ENCODE measurements around the gene CDKN2C. TPM values are rescaled to one million over a fixed set of nuclear protein-coding genes. Genes with fewer than 3 reads are reported as not detected.
"Not testable (repeated sequence)": the region's sequence is repeated elsewhere in the genome, so short reads cannot be mapped to it uniquely, and the experiment has no call there.

CDKN2C gene
- total RNA-seq, 6 experiments from 2014 or later = 1.2 to 6.7 (median 3.1) TPM

DNA sequence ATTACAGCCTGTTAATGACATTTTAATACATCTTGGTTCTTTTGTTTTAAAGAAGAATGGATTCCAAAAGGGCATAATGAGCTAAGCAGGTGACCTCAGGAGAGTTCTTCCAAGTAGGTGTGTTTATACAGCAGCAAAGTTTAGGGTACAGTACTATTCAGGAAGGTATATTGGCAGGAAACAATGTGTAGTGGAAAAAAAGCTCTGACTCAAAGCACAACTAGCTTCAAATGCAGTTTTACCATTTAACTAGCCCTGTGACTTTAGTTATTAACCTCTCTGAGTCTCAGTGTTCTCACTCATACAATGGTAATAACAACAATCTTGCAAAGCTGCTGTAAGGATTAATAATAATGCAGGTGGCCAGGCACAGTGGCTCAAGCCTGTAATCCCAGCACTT, 39.9 kb upstream of the CDKN2C start:
- TF ChIP-seq, protein P1, sequence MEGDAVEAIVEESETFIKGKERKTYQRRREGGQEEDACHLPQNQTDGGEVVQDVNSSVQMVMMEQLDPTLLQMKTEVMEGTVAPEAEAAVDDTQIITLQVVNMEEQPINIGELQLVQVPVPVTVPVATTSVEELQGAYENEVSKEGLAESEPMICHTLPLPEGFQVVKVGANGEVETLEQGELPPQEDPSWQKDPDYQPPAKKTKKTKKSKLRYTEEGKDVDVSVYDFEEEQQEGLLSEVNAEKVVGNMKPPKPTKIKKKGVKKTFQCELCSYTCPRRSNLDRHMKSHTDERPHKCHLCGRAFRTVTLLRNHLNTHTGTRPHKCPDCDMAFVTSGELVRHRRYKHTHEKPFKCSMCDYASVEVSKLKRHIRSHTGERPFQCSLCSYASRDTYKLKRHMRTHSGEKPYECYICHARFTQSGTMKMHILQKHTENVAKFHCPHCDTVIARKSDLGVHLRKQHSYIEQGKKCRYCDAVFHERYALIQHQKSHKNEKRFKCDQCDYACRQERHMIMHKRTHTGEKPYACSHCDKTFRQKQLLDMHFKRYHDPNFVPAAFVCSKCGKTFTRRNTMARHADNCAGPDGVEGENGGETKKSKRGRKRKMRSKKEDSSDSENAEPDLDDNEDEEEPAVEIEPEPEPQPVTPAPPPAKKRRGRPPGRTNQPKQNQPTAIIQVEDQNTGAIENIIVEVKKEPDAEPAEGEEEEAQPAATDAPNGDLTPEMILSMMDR (IDR thresholded peaks at IDR 0.05) = no peak

DNA sequence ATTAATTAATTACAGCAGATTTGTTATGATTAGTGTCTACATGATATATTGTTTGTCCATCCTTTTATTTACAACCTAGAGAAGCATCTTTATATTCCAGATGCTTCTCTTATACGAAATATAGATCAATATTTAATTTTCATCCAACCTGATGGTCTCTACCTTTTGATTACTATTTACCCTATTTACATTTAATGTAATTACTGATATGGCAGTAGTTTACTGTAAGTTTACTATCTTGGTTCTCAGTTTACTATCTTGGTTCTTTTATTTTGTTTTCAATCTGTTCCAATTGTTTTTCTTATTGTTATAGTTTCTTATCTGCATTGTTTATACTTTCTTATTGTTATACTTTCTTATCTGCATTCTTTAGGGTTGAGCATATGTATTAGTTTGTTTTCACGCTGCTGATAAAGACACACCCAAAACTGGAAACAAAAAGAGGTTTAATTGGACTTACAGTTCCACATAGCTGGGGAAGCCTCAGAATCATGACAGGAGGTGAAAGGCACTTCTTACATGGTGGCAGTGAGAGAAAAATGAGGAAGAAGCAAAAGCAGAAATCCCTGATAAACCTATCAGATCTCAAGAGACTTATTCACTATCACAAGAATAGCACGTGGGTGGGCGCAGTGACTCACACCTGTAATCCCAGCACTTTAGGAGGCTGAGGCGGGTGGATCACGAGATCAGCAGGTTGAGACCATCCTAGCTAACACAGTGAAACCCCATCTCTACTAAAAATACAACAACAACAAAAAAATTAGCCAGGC, 38.9 kb upstream of the CDKN2C start:
- no peak overlapping the region for H3K4me3 ChIP-seq
- no peaks in the 10 kb centered on the region for H3K9me3 ChIP-seq
- DNase-seq = no peak
- H3K4me1 ChIP-seq = no peaks in the 10 kb centered on the region
- WGBS (ENCODE audit: insufficient coverage, low coverage, low lambda C conversion rate, missing lambda C conversion rate) = 79% methylated on average over 6 of the region's 6 CpGs
- intact Hi-C loops (cut with DNase I) = loop anchor here in 1 of 2 donors (10.0 kb wide), 1 partner anchor 104 kb away; no protein-coding TSS in a partner anchor
- H3K27ac ChIP-seq = no peak overlapping the region
- H3K27me3 ChIP-seq = no peaks in the 10 kb centered on the region
- no peaks in the 10 kb centered on the region for H3K36me3 ChIP-seq
- no peak for ATAC-seq
- TF ChIP-seq, protein P1 (IDR thresholded peaks at IDR 0.05) = no peak
- no peak for TF ChIP-seq POLR2A (IDR thresholded peaks at IDR 0.05)

More for the DNA sequence above, 39.9 kb upstream of the CDKN2C start:
- Histone ChIP-seq H3K27ac (no peak overlapping the region), H3K4me1 (no peaks in the 10 kb centered on the region), H3K36me3 (no peaks in the 10 kb centered on the region), H3K4me3 (no peak overlapping the region), H3K27me3 (no peaks in the 10 kb centered on the region), H3K9me3 (no peaks in the 10 kb centered on the region)
- intact Hi-C loops (cut with DNase I) = loop anchor here in 1 of 2 donors (10.0 kb wide), 1 partner anchor 105 kb away; no protein-coding TSS in a partner anchor
- ATAC-seq (no peak), DNase-seq (no peak)

DNA sequence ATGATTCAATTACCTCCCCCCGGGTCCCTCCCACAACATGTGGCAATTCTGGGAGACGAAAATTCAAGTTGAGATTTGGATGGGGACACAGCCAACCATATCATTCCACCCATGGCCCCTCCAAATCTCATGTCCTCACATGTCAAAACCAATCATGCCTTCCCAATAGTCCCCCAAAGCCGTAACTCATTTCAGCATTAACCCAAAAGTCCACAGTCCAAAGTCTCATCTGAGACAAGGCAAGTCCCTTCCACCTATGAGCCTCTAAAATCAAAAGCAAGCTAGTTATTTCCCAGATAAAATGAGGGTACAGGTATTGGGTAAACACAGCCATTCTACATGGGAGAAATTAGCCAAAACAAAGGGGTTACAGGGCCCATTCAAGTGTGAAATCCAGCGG, 38.0 kb upstream of the CDKN2C start:
- not testable (repeated sequence) for H3K27ac ChIP-seq, ATAC-seq, H3K4me1 ChIP-seq, H3K9me3 ChIP-seq, H3K27me3 ChIP-seq, DNase-seq, H3K4me3 ChIP-seq, H3K36me3 ChIP-seq
- intact Hi-C loops (cut with DNase I) = loop anchor here in 1 of 2 donors (10.0 kb wide), 1 partner anchor 103 kb away; no protein-coding TSS in a partner anchor
- WGBS (ENCODE audit: insufficient coverage, low coverage, low lambda C conversion rate, missing lambda C conversion rate) = 80% methylated on average over 4 of the region's 4 CpGs

DNA sequence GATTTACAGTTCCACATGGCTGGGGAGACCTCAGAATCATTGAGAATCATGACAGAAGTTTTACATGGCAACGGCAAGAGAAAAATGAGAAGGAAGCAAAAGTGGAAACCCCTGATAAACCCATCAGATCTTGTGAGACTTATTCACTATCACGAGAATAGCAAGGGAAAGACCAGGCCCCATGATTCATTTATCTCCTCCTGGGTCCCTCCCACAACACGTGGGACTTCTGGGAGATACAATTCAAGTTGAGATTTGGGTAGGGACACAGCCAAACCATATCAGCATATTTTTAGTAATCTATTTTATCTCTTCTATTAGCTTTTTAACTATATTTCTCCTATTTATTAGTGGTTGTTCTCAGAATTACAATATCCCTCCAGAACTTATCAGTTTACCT, 36.3 kb upstream of the CDKN2C start:
- not testable (repeated sequence) for H3K9me3 ChIP-seq, H3K36me3 ChIP-seq, H3K27me3 ChIP-seq, H3K4me3 ChIP-seq, DNase-seq, ATAC-seq, H3K4me1 ChIP-seq, H3K27ac ChIP-seq
- WGBS (ENCODE audit: insufficient coverage, low coverage, low lambda C conversion rate, missing lambda C conversion rate) = 88% methylated on average over 3 of the region's 3 CpGs
- intact Hi-C loops (cut with DNase I) = loop anchor here in 1 of 2 donors (10.0 kb wide), 1 partner anchor 101 kb away; no protein-coding TSS in a partner anchor

DNA sequence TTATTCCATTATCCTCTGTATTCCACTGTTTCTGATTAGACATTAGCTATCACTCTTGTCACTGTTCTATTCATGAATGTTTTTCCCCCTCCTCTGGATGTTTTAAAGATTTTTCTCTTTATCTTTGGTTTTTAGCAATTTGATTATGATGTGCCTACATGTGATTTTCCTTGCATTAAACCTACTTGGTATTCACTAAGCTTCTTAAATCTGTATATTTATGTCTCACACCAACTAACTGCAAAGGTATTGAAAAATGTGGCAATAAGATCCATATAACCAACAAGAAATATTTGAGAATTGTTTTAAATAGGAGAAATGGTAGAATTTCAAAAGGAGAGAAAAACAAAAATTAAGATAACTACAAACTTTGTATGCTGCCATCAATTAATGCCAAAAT, 35.2 kb upstream of the CDKN2C start:
- ATAC-seq (no peak), DNase-seq (no peak)
- Histone ChIP-seq H3K4me3 (no peak overlapping the region), H3K27me3 (no peaks in the 10 kb centered on the region), H3K27ac (no peak overlapping the region), H3K36me3 (no peaks in the 10 kb centered on the region), H3K4me1 (no peaks in the 10 kb centered on the region), H3K9me3 (no peaks in the 10 kb centered on the region)
- TF ChIP-seq POLR2A (IDR thresholded peaks at IDR 0.05) = no peak
- TF ChIP-seq, protein P1 (IDR thresholded peaks at IDR 0.05) = no peak
- intact Hi-C loops (cut with DNase I) = loop anchor here in 1 of 2 donors (10.0 kb wide), 1 partner anchor 100 kb away; no protein-coding TSS in a partner anchor

DNA sequence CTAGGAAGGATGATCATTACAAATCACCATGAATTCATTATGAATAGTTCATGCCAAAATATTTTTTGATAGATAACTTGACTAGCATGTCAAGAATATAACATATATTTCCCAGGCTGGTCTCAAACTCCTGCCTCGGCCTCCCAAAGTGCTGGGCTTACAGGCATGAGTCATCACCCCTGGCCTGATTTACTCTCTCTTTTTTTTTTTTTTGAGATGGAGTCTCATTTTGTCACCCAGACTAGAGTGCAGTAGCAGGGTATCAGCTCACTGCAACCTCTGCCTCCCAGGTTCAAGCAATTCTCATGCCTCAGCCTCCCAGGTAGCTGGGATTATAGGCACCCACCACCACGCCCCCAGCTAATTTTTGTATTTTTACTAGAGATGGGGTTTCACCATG, 34.8 kb upstream of the CDKN2C start:
- H3K9me3 ChIP-seq, H3K4me3 ChIP-seq, H3K27me3 ChIP-seq, H3K36me3 ChIP-seq, DNase-seq, H3K27ac ChIP-seq, H3K4me1 ChIP-seq, ATAC-seq: not testable (repeated sequence)
- 86% methylated on average over 2 of the region's 2 CpGs for WGBS (ENCODE audit: insufficient coverage, low coverage, low lambda C conversion rate, missing lambda C conversion rate)
- intact Hi-C loops (cut with DNase I) = loop anchor here in 1 of 2 donors (10.0 kb wide), 1 partner anchor 100 kb away; no protein-coding TSS in a partner anchor

Data from right lobe of liver (tissue), 6 donors.